Heart right ventricle (tissue), 16 donors: ENCODE data around the gene PELI2. TPM values are rescaled to one million over a fixed set of nuclear protein-coding genes. Genes with fewer than 3 reads are reported as not detected.

Experiments
- ATAC-seq, 8 donors: fragments of 200-7000 bp; cut with Tn5 transposase; one replicate each; pipeline ENCODE4 v1.9.1; 2020; ENCODE audit warnings: mild to moderate bottlenecking in 8 of 8, moderate library complexity in 8 of 8, moderate number of reproducible peaks in 1 of 8
- DNase-seq, 2 donors: peaks; one replicate each; pipeline ENCODE4 v3.0.0-alpha.2; 2020
- H3K27ac ChIP-seq, 10 donors: fragments of 200-600 bp; sonication (generic) in 2 of 10; one replicate each; pipeline versions ENCODE4 v1.5.0 to v1.8.0; 2020 to 2022; ENCODE audit warnings: mild to moderate bottlenecking in 3 of 10
- H3K27me3 ChIP-seq, 7 donors: fragments of 200-600 bp; one replicate each; pipeline ENCODE4 v1.8.0; 2021 to 2022; ENCODE audit warnings: mild to moderate bottlenecking in 2 of 7
- H3K36me3 ChIP-seq, 9 donors: fragments of 200-600 bp; sonication (generic) in 1 of 9; one replicate each; pipeline versions ENCODE4 v1.5.0 to v1.8.0; 2020 to 2022; ENCODE audit warnings: mild to moderate bottlenecking in 2 of 9
- H3K4me1 ChIP-seq, 9 donors: fragments of 200-600 bp; sonication (generic) in 1 of 9; one replicate each; pipeline versions ENCODE4 v1.5.0 to v1.8.0; 2020 to 2022; ENCODE audit warnings: mild to moderate bottlenecking in 4 of 9
- H3K4me3 ChIP-seq, 10 donors: fragments of 200-600 bp; sonication (generic) in 2 of 10; one replicate each; pipeline versions ENCODE4 v1.5.0 to v1.8.0; 2020 to 2022; ENCODE audit warnings: mild to moderate bottlenecking in 7 of 10, moderate library complexity in 2 of 10
- H3K9me3 ChIP-seq, 11 donors: fragments of 200-600 bp in 10 of 11; sonication (generic) in 2 of 11; one replicate each; pipeline versions ENCODE4 v1.5.0 to v1.8.0; 2013 to 2022; ENCODE audit warnings: mild to moderate bottlenecking in 2 of 11, control low read depth in 1 of 11, moderate library complexity in 1 of 11
- WGBS, 2 donors: extraction: QIAGEN DNeasy Blood & Tissue Kit; methylation state at CpG; one replicate each; pipeline ENCODE4 v1.1.7; 2013; ENCODE audit warnings: inconsistent platforms in 1 of 2; 5-methylcytosine and 5-hydroxymethylcytosine counted together
- intact Hi-C, 10 donors: fragments of 100-400 bp; cut with DNase I; formaldehyde crosslinking; loops; one replicate each; pipeline versions ENCODE4 v1.11.1 to v1.14.2; 2022
- polyA plus RNA-seq, 2 donors: library from polyadenylated mRNA; stranded (reverse); fragments of 200-250 nt; gene quantifications; one replicate each; pipeline ENCODE4 v1.2.3, GENCODE V29; 2013
- total RNA-seq, 10 donors: library from RNA; stranded (reverse); fragmentation: NEBNext Ultra II Directional in 3 of 10; extraction: Animal tissue kit (Norgen Biotek cat#: 25700) in 3 of 10; gene quantifications; one replicate each; pipeline versions ENCODE4 v1.2.1 to v1.2.4, GENCODE V29; 2021 to 2023
- TF ChIP-seq, protein P1 (sequence below), 9 donors: fragments of 200-600 bp; sonication (generic) in 2 of 9; IDR thresholded peaks; one replicate each; pipeline versions ENCODE4 v1.5.0 to v1.8.0; 2021 to 2022; ENCODE audit warnings: antibody characterized with exemption in 9 of 9, mild to moderate bottlenecking in 5 of 9, moderate library complexity in 1 of 9
- donor health status: Arrhythmogenic right ventricular cardiomyopathy.
- donor health status: ischemic (EF 13 %, LVEDD 7.1; RV severe dilation, severe dysfunction).
- donor health status: healthy with polysubstance abuse.
- donor health status: DM: no; HTN: yes; CAD: no.
- donor health status: DM: no; HTN: no; CAD: no.
- donor health status: ischemic (EF 25% LVEDD 6.9; RV normal size, moderate dysfunction).
- donor health status: ischemic (EF 25% LVEDD 5.7; RV mildly dilated, moderate dysfunction).
- donor health status: healthy.
- donor health status: DM: yes; HTN: yes; CAD: no.
- donor health status: Ischemic cardiomyopathy.
- donor health status: ischemic (EF 35%, LVEDD 5.7; RV mildly dilated, moderate dysfunction).
- donor health status: nonischemic (EF 11% LVEDD 7.7; RV severe dilation, severe dysfunction).
- donor health status: DM: yes; HTN: yes; CAD: no.
- donor health status: PGD.
- donor health status: ischemic (EF 29% LVEDD 5.4; RV normal size, mild dysfunction).
- donor health status: nonischemic (EF 23%, LVEDD 6.1; RV moderate dilation, normal function).

Gene PELI2
- total and polyA plus RNA-seq, 12 donors = 0.87 to 4.9 (median 2.0) TPM

DNA sequence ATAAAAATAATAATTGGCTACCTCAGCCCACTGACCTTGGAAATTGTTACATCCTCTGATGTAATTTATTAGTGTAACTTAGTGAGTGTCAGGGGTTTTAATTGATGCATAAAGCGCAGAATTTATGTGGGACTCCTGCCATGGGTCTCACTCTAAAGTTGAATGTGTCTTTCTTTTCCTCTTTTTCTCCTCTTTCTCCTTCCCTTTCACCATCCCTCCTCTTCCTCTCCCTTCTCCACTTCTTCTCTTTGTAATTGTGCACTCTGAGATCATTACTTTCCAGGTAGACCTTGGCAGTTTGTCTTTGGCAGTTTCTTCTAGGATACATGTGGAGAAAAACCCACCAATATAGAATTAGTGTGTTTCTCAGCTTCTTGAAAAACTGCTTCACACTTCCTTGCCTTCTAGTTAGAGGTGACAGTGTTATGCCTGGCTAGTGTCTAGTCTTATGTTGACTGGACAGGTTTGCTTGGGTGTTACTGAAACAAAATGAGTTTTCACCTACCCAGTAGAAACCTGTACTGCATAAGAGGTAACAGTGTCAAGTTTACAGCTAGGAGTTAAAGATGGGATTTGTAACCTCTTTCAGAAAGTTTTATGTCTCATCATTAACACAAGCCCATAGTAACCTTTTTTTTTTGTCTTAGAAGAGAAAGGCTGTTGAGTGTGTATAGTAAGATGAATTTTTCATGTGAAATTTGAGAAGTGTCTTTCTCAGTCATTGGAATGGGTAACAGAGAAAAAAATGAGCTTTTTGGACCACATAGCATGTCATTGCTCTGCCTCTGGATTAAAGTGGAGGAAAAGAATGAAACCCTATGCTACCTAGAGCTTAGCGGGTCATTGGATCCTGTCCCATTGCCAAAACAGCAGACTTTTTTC lies 18.6 kb downstream of the PELI2 start:
- no peak overlapping the region for H3K27ac ChIP-seq
- TF ChIP-seq, protein P1, sequence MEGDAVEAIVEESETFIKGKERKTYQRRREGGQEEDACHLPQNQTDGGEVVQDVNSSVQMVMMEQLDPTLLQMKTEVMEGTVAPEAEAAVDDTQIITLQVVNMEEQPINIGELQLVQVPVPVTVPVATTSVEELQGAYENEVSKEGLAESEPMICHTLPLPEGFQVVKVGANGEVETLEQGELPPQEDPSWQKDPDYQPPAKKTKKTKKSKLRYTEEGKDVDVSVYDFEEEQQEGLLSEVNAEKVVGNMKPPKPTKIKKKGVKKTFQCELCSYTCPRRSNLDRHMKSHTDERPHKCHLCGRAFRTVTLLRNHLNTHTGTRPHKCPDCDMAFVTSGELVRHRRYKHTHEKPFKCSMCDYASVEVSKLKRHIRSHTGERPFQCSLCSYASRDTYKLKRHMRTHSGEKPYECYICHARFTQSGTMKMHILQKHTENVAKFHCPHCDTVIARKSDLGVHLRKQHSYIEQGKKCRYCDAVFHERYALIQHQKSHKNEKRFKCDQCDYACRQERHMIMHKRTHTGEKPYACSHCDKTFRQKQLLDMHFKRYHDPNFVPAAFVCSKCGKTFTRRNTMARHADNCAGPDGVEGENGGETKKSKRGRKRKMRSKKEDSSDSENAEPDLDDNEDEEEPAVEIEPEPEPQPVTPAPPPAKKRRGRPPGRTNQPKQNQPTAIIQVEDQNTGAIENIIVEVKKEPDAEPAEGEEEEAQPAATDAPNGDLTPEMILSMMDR (IDR thresholded peaks at IDR 0.05) = no peak

DNA sequence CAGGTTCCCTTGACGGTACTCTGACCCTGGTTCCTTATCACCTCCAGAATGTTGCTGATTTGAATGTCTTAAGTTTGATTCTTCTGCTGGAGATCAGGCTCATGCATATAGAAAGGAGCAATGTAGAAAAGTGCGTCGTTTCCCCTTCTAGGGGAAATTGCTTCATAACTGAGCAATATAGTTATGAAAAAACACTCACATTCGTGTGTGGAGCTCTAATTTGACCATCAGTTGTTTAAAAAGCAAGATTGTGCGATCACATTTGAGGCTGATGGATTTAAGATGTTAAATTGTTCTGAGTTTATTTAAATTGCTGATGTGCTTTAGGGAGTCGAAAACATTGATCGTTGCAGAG lies 19.2 kb downstream of the PELI2 start:
- Histone ChIP-seq H3K27ac (no peak overlapping the region), H3K4me3 (no peak overlapping the region), H3K9me3 (no peaks in the 10 kb centered on the region), H3K4me1 (peaks cover 0 to 32% (median 7%) of the 10 kb centered on the region in 9 donors), H3K27me3 (no peaks in the 10 kb centered on the region), H3K36me3 (no peaks in the 10 kb centered on the region)
- TF ChIP-seq, protein P1 (IDR thresholded peaks at IDR 0.05) = no peak
- intact Hi-C loops = no loop called here
- DNase-seq (no peak), ATAC-seq (no peak)
- 77 to 78% methylated on average over 7 of the region's 7 CpGs for WGBS, 2 donors

More for the DNA sequence above, 18.6 kb downstream of the PELI2 start:
- ATAC-seq (no peak), DNase-seq (no peak)
- Histone ChIP-seq H3K36me3 (no peaks in the 10 kb centered on the region), H3K9me3 (no peaks in the 10 kb centered on the region), H3K4me3 (no peak overlapping the region), H3K27me3 (no peaks in the 10 kb centered on the region), H3K4me1 (peaks cover 0 to 38% (median 12%) of the 10 kb centered on the region in 9 donors)
- intact Hi-C loops = no loop called here
- WGBS, 2 donors = 61 to 90% methylated on average over 2 of the region's 2 CpGs

DNA sequence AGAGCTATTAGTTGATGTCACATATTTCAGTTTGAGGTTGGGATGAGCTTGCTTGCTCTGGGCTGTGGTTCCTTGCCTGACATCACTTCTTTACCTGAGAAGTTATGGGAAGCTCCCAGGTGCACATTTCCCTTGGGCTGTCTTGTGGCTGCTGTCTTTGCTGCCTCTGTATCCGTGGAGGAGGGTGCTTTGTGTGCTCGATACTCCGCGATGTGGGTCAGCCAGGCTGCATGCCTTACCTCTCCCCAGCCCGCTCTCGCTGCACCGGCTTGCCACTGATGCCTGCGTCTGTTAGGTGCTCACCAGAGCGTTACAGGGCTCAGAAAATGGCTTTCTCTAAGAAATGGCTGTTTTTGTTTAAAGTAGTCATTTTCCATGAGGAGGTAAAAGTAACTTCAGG lies 19.6 kb downstream of the PELI2 start:
- no peaks in the 10 kb centered on the region for H3K9me3 ChIP-seq
- no peak for DNase-seq

DNA sequence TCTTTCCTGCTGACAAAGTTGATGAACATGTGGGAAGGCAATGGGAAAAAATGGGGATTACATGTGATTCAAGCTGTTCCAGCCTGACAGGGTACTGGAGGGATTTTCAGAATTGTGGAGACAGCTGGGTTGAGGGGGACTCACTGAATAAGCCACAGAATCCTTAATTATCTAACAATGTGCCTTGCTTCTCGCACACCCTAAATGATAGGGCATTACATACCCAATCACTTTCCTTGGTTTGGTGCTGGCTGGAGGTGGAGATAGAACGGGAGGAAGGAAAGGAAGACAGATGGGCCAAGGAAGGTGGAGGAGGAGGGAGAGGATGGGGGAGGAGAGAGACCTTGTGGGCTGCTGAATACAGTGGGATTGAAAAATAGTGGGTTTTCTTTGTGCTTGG lies 20.7 kb downstream of the PELI2 start:
- 61 to 70% methylated on average over 2 of the region's 2 CpGs for WGBS, 2 donors
- DNase-seq = no peak
- no peak for ATAC-seq

More for the DNA sequence above, 19.6 kb downstream of the PELI2 start:
- TF ChIP-seq, protein P1 (IDR thresholded peaks at IDR 0.05) = no peak
- intact Hi-C loops = no loop called here
- peaks cover 0 to 28% (median 4%) of the 10 kb centered on the region in 9 donors for H3K4me1 ChIP-seq
- WGBS, 2 donors = 67 to 73% methylated on average over 9 of the region's 9 CpGs
- no peak for ATAC-seq
- H3K4me3 ChIP-seq = no peak overlapping the region
- no peak overlapping the region for H3K27ac ChIP-seq
- H3K27me3 ChIP-seq = no peaks in the 10 kb centered on the region
- no peaks in the 10 kb centered on the region for H3K36me3 ChIP-seq

More for the DNA sequence above, 20.7 kb downstream of the PELI2 start:
- intact Hi-C loops = no loop called here
- Histone ChIP-seq H3K27me3 (no peaks in the 10 kb centered on the region), H3K27ac (no peak overlapping the region), H3K9me3 (no peaks in the 10 kb centered on the region), H3K4me3 (no peak overlapping the region), H3K36me3 (no peaks in the 10 kb centered on the region), H3K4me1 (peaks cover 0 to 20% (median 2%) of the 10 kb centered on the region in 9 donors)
- TF ChIP-seq, protein P1 (IDR thresholded peaks at IDR 0.05) = no peak
